ENCODE results near the gene GRIK4.

DNA sequence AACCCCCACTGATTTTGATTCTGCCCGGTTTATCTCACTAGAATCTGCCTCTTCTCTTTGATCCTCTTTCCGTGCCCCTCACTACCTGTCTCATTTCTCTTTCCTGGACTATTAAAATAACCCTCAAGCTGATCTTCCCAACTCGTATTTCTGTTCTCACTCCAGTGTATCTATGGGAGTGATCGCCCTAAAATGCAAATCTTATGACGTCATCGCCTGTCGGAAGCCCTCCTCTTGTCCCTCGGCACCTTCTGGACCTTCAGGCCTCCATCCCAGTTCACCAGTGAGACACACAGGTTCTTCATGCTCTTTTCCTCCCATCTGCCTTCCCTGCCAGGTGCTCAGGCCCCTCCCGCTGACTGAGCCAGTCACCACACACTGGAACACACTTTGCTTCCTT lies 277.8 kb downstream of the GRIK4 start:
- TF ChIP-seq, protein P1, sequence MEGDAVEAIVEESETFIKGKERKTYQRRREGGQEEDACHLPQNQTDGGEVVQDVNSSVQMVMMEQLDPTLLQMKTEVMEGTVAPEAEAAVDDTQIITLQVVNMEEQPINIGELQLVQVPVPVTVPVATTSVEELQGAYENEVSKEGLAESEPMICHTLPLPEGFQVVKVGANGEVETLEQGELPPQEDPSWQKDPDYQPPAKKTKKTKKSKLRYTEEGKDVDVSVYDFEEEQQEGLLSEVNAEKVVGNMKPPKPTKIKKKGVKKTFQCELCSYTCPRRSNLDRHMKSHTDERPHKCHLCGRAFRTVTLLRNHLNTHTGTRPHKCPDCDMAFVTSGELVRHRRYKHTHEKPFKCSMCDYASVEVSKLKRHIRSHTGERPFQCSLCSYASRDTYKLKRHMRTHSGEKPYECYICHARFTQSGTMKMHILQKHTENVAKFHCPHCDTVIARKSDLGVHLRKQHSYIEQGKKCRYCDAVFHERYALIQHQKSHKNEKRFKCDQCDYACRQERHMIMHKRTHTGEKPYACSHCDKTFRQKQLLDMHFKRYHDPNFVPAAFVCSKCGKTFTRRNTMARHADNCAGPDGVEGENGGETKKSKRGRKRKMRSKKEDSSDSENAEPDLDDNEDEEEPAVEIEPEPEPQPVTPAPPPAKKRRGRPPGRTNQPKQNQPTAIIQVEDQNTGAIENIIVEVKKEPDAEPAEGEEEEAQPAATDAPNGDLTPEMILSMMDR (IDR thresholded peaks at IDR 0.05; ENCODE audit: insufficient read depth, low read length), result no peak
- TF ChIP-seq POLR2AphosphoS5 (IDR thresholded peaks at IDR 0.05; ENCODE audit: low read depth) (no peak), SPI1 (IDR thresholded peaks at IDR 0.05; ENCODE audit: borderline replicate concordance, low read depth) (no peak), GABPA (IDR thresholded peaks at IDR 0.05; ENCODE audit: low read depth) (no peak)
- TF ChIP-seq, protein P2, sequence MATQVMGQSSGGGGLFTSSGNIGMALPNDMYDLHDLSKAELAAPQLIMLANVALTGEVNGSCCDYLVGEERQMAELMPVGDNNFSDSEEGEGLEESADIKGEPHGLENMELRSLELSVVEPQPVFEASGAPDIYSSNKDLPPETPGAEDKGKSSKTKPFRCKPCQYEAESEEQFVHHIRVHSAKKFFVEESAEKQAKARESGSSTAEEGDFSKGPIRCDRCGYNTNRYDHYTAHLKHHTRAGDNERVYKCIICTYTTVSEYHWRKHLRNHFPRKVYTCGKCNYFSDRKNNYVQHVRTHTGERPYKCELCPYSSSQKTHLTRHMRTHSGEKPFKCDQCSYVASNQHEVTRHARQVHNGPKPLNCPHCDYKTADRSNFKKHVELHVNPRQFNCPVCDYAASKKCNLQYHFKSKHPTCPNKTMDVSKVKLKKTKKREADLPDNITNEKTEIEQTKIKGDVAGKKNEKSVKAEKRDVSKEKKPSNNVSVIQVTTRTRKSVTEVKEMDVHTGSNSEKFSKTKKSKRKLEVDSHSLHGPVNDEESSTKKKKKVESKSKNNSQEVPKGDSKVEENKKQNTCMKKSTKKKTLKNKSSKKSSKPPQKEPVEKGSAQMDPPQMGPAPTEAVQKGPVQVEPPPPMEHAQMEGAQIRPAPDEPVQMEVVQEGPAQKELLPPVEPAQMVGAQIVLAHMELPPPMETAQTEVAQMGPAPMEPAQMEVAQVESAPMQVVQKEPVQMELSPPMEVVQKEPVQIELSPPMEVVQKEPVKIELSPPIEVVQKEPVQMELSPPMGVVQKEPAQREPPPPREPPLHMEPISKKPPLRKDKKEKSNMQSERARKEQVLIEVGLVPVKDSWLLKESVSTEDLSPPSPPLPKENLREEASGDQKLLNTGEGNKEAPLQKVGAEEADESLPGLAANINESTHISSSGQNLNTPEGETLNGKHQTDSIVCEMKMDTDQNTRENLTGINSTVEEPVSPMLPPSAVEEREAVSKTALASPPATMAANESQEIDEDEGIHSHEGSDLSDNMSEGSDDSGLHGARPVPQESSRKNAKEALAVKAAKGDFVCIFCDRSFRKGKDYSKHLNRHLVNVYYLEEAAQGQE (IDR thresholded peaks at IDR 0.05; ENCODE audit: insufficient replicate concordance, low read depth), result no peak
